GM12892 (cell line): Measurements from ENCODE around the gene PEAK1.

Experiments used
- POLR2AphosphoS5 ChIP-seq: IDR thresholded peaks from 2 replicates; pipeline ENCODE4 v1.6.1; 2011; ENCODE audit warnings: low read depth, low read length, control low read depth
- TAF1 ChIP-seq: IDR thresholded peaks from 2 replicates; pipeline ENCODE4 v1.6.1; 2011; ENCODE audit warnings: low read depth, mild to moderate bottlenecking, control low read depth, low read length, borderline replicate concordance

GRCh38 chr15:77406846-77407245, 13.1 kb downstream of the PEAK1 start:
- TF ChIP-seq POLR2AphosphoS5 (no peak), TAF1 (no peak)
